ENCODE data around the gene MMP28.

The MMP28 gene

GRCh38 chr17:35795007-35795870 lies at the start of gene MMP28:
TSS of gene MMP28 (minus strand) at chr17:35795641. CDS start at chr17:35795377, 264 bp downstream.
- DNase-seq (ENCODE audit: low spot score): no peak

GRCh38 chr17:35844547-35844946 lies 49.1 kb upstream of the MMP28 start:
- DNase-seq (ENCODE audit: low spot score): no peak

- no peak for DNase-seq (ENCODE audit: low spot score)
Measured at GRCh38 chr17:35843698-35844097, 48.3 kb upstream of the MMP28 start.

GRCh38 chr17:35842239-35842638 lies 46.8 kb upstream of the MMP28 start:
- DNase-seq (ENCODE audit: low spot score): no peak

- DNase-seq (ENCODE audit: low spot score): no peak
Measured at GRCh38 chr17:35841505-35841904, 46.1 kb upstream of the MMP28 start.

GRCh38 chr17:35841101-35841500 lies 45.7 kb upstream of the MMP28 start:
- DNase-seq (ENCODE audit: low spot score): no peak

GRCh38 chr17:35825206-35825605 lies 29.8 kb upstream of the MMP28 start:
- DNase-seq (ENCODE audit: low spot score): no peak

- no peak for DNase-seq (ENCODE audit: low spot score)
Measured at GRCh38 chr17:35821308-35821707, 25.9 kb upstream of the MMP28 start.

GRCh38 chr17:35819455-35819854 lies 24.0 kb upstream of the MMP28 start:
- no peak for DNase-seq (ENCODE audit: low spot score)

- DNase-seq (ENCODE audit: low spot score): no peak
Measured at GRCh38 chr17:35817196-35817595, 21.8 kb upstream of the MMP28 start.

- no peak for DNase-seq (ENCODE audit: low spot score)
Measured at GRCh38 chr17:35816723-35817122, 21.3 kb upstream of the MMP28 start.

- no peak for DNase-seq (ENCODE audit: low spot score)
Measured at GRCh38 chr17:35812456-35812855, 17.0 kb upstream of the MMP28 start.

- no peak for DNase-seq (ENCODE audit: low spot score)
Measured at GRCh38 chr17:35811759-35812158, 16.3 kb upstream of the MMP28 start.

GRCh38 chr17:35809855-35810461 lies 14.5 kb upstream of the MMP28 start:
- peak; percentile 17 for DNase-seq (ENCODE audit: low spot score)

GRCh38 chr17:35808962-35809854 lies 13.8 kb upstream of the MMP28 start, which contains the start of gene TAF15:
TSS of gene TAF15 (plus strand) at chr17:35809484. CDS start at chr17:35809570, 86 bp downstream.
- DNase-seq (ENCODE audit: low spot score): peak; percentile 98

- no peak for DNase-seq (ENCODE audit: low spot score)
Measured at GRCh38 chr17:35808240-35808961, 13.0 kb upstream of the MMP28 start.

GRCh38 chr17:35807371-35808144 lies 12.1 kb upstream of the MMP28 start:
- DNase-seq (ENCODE audit: low spot score): no peak

GRCh38 chr17:35804658-35805192 lies 9.3 kb upstream of the MMP28 start:
- peak; percentile 72 for DNase-seq (ENCODE audit: low spot score)

- peak; percentile 38 for DNase-seq (ENCODE audit: low spot score)
Measured at GRCh38 chr17:35801583-35802224, 6.3 kb upstream of the MMP28 start.

GRCh38 chr17:35799942-35800341 lies 4.5 kb upstream of the MMP28 start:
- no peak for DNase-seq (ENCODE audit: low spot score)

Data from hematopoietic multipotent progenitor cell treated with erythropoietin and hydrocortisone succinate and interleukin-3 and kit ligand, for 15 days (in vitro differentiated cells).